ENCODE measurements around the gene BCDIN3D. TPM values are rescaled to one million over a fixed set of nuclear protein-coding genes. Genes with fewer than 3 reads are reported as not detected.
A peak's percentile ranks its signal among the peaks of the same experiment; 100 is the strongest.

BCDIN3D gene
- total RNA-seq, 1 experiment from 2014 or later, result 4.5 TPM

DNA sequence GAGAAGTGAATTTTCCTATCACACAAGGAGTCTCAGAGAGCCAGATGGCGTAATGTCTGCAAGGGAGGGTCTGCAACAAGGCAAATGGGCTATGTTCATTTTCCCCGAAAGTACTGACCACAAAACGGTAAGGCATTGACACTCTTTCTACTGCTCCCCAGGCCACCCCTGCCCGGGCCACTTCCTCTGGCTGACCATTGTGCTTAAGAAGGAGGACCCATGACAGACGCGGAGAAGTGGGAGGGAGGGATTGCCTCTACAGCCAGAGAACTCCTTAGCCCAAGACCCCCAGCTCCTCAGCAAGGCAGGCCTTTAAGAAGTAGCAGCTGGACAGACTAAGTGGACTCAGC, 15.9 kb downstream of the BCDIN3D start:
- BruUV-seq (replicated peaks), result no TSS peak
- Histone ChIP-seq H3K4me1 (ENCODE audit: insufficient read depth, low read length) (peaks cover 20% of the 10 kb centered on the region), H3K27me3 (ENCODE audit: low read length) (no peaks in the 10 kb centered on the region), H4K20me1 (ENCODE audit: low read length) (no peaks in the 10 kb centered on the region), H3K9me3 (ENCODE audit: low read length) (no peaks in the 10 kb centered on the region), H3K4me3 (ENCODE audit: low read length) (peak overlapping the region; percentile 80), H3K9me2 (replicated peaks; ENCODE audit: low read length) (no peaks in the 10 kb centered on the region), H3F3A (ENCODE audit: low read length, unreplicated experiment) (no peaks in the 10 kb centered on the region), H3K79me2 (ENCODE audit: low read length) (peaks cover 30% of the 10 kb centered on the region), H3K9ac (ENCODE audit: low read length) (peak overlapping the region; percentile 60), H3K36me3 (ENCODE audit: low read depth, low read length) (no peaks in the 10 kb centered on the region), H3K27ac (ENCODE audit: low read length) (no peak overlapping the region), H2AFZ (ENCODE audit: low read length) (peak overlapping the region; percentile 77; the same call in 1 of the 2 replicates), H3K4me2 (ENCODE audit: low read length) (peak overlapping the region; percentile 95)
- intact Hi-C loops (cut with micrococcal nuclease), result no loop called here
- CTCF ChIA-PET, result no interaction called here
- DNase-seq (no peak), ATAC-seq (no peak)
- POLR2A ChIA-PET (ENCODE audit: unreplicated experiment), result no interaction called here
- TF ChIP-seq, protein P1, sequence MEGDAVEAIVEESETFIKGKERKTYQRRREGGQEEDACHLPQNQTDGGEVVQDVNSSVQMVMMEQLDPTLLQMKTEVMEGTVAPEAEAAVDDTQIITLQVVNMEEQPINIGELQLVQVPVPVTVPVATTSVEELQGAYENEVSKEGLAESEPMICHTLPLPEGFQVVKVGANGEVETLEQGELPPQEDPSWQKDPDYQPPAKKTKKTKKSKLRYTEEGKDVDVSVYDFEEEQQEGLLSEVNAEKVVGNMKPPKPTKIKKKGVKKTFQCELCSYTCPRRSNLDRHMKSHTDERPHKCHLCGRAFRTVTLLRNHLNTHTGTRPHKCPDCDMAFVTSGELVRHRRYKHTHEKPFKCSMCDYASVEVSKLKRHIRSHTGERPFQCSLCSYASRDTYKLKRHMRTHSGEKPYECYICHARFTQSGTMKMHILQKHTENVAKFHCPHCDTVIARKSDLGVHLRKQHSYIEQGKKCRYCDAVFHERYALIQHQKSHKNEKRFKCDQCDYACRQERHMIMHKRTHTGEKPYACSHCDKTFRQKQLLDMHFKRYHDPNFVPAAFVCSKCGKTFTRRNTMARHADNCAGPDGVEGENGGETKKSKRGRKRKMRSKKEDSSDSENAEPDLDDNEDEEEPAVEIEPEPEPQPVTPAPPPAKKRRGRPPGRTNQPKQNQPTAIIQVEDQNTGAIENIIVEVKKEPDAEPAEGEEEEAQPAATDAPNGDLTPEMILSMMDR (conservative IDR thresholded peaks at IDR 0.05; ENCODE audit: low read depth, low read length), result no peak
- TF ChIP-seq EZH2 (IDR thresholded peaks at IDR 0.05; ENCODE audit: low read length, unreplicated experiment) (no peak), EZH2phosphoT487 (IDR thresholded peaks at IDR 0.05; ENCODE audit: borderline replicate concordance, low read length) (no peak)

DNA sequence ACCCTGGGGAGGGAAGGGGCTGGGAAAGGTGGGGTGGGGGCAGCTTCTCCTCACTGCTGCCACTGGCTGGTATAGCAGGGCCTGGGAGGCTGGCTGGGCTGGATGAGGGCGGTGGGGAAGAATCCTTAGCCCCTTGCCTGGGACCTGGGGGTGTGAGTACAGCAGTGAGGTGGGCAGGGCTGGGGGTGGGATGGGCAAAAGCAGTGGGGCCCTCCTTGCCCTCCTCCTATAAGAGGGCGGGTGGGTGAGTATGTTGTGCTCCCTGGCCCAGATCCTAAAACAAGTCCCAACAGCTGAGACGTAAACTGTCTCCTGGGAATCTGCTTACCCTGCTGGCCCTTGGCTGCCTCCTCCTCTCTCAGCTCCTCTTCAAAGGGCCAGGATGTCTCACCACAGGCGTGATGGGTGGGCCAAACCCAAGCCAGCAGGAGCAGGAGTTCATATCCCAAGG, 16.9 kb downstream of the BCDIN3D start:
- BruUV-seq (replicated peaks), result no TSS peak
- TF ChIP-seq, protein P1 (conservative IDR thresholded peaks at IDR 0.05; ENCODE audit: low read depth, low read length), result no peak
- TF ChIP-seq EZH2phosphoT487 (IDR thresholded peaks at IDR 0.05; ENCODE audit: borderline replicate concordance, low read length), result no peak
- TF ChIP-seq EZH2 (IDR thresholded peaks at IDR 0.05; ENCODE audit: low read length, unreplicated experiment), result no peak
- Histone ChIP-seq H3K9ac (ENCODE audit: low read length) (no peak overlapping the region), H3F3A (ENCODE audit: low read length, unreplicated experiment) (no peaks in the 10 kb centered on the region), H3K9me2 (replicated peaks; ENCODE audit: low read length) (no peaks in the 10 kb centered on the region), H3K79me2 (ENCODE audit: low read length) (peaks cover 30% of the 10 kb centered on the region), H3K4me1 (ENCODE audit: insufficient read depth, low read length) (peaks cover 20% of the 10 kb centered on the region), H4K20me1 (ENCODE audit: low read length) (no peaks in the 10 kb centered on the region), H3K27me3 (ENCODE audit: low read length) (no peaks in the 10 kb centered on the region), H2AFZ (ENCODE audit: low read length) (no peak overlapping the region), H3K9me3 (ENCODE audit: low read length) (no peaks in the 10 kb centered on the region), H3K4me3 (ENCODE audit: low read length) (no peak overlapping the region), H3K36me3 (ENCODE audit: low read depth, low read length) (no peaks in the 10 kb centered on the region), H3K4me2 (ENCODE audit: low read length) (no peak overlapping the region), H3K27ac (ENCODE audit: low read length) (no peak overlapping the region)
- DNase-seq (no peak), ATAC-seq (no peak)
- CTCF ChIA-PET, result no interaction called here
- POLR2A ChIA-PET (ENCODE audit: unreplicated experiment), result no interaction called here
- intact Hi-C loops (cut with micrococcal nuclease), result no loop called here

DNA sequence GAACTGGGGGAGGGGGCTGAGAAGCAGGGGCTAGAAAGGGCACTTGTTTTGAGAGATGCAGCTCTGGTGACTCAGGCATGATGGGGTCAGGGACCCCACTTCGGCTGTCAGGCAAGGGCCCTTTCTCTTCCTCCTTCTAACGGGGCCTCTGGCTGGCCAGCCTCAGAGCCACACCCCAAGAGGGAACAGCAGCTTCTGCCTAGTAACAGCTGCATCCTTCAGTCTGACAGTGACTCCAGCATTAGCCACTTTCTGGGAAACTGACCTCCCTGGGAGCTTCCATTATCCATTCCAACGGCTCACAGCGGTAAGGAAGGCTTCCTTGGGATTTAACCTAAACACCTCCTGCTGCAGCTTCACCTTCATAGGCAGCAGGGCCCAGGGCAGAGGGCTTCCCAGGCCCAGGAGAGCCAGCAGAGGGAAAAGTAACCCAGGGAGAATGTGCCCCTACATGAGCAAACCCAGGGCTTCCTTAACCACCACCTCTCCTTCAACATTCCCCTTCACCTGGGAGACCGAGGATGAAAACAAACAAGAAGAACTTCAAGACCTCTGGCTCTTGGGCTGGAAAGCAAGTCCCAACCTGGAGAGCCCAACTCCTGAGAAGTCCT, 17.4 kb downstream of the BCDIN3D start:
- intact Hi-C loops (cut with micrococcal nuclease), result no loop called here
- no peaks in the 10 kb centered on the region for H4K20me1 ChIP-seq (ENCODE audit: low read length)
- H3F3A ChIP-seq (ENCODE audit: low read length, unreplicated experiment), result no peaks in the 10 kb centered on the region
- no peaks in the 10 kb centered on the region for H3K36me3 ChIP-seq (ENCODE audit: low read depth, low read length)
- H3K27ac ChIP-seq (ENCODE audit: low read length), result no peak overlapping the region
- POLR2A ChIA-PET (ENCODE audit: unreplicated experiment), result no interaction called here
- peaks cover 20% of the 10 kb centered on the region for H3K4me1 ChIP-seq (ENCODE audit: insufficient read depth, low read length)
- H3K9me3 ChIP-seq (ENCODE audit: low read length), result no peaks in the 10 kb centered on the region
- no peak overlapping the region for H2AFZ ChIP-seq (ENCODE audit: low read length)
- H3K4me3 ChIP-seq (ENCODE audit: low read length), result no peak overlapping the region
- ATAC-seq (no peak), DNase-seq (no peak)
- CTCF ChIA-PET, result no interaction called here
- no TSS peak for BruUV-seq (replicated peaks)
- no peak overlapping the region for H3K9ac ChIP-seq (ENCODE audit: low read length)
- TF ChIP-seq EZH2phosphoT487 (IDR thresholded peaks at IDR 0.05; ENCODE audit: borderline replicate concordance, low read length), result no peak
- TF ChIP-seq, protein P1 (conservative IDR thresholded peaks at IDR 0.05; ENCODE audit: low read depth, low read length), result no peak
- H3K79me2 ChIP-seq (ENCODE audit: low read length), result peaks cover 30% of the 10 kb centered on the region
- H3K9me2 ChIP-seq (replicated peaks; ENCODE audit: low read length), result no peaks in the 10 kb centered on the region
- H3K27me3 ChIP-seq (ENCODE audit: low read length), result no peaks in the 10 kb centered on the region
- no peak overlapping the region for H3K4me2 ChIP-seq (ENCODE audit: low read length)
